Stimulated activated memory B cell treated with anti-CD40 and anti-IgM and Interleukin-4, amounts not matched to agents 10 μg/mL and 1 μg/mL and 100 μg/mL, for 72 hours (primary cell): ENCODE results near the gene PDE4D.
A peak's percentile ranks its signal among the peaks of the same experiment; 100 is the strongest.
"Not testable (repeated sequence)": the region's sequence is repeated elsewhere in the genome, so short reads cannot be mapped to it uniquely, and the experiment has no call there.

Experiments
- ATAC-seq: fragments of 150-1000 bp; cut with Tn5 transposase; 2 replicates; pipeline ENCODE4 v1.10.0; 2021
- H3K27ac Mint-ChIP-seq: one replicate; pipeline ENCODE4 v1.8.0; 2022; ENCODE audit warnings: mild to moderate bottlenecking, mixed read lengths
- H3K27me3 Mint-ChIP-seq: one replicate; pipeline ENCODE4 v1.8.0; 2022; ENCODE audit warnings: mixed read lengths
- H3K36me3 Mint-ChIP-seq: one replicate; pipeline ENCODE4 v1.8.0; 2022; ENCODE audit warnings: mixed read lengths
- H3K4me1 Mint-ChIP-seq: one replicate; pipeline ENCODE4 v1.8.0; 2022; ENCODE audit warnings: mixed read lengths
- H3K4me3 Mint-ChIP-seq: one replicate; pipeline ENCODE4 v1.8.0; 2022; ENCODE audit warnings: mild to moderate bottlenecking, moderate library complexity, mixed read lengths
- H3K9me3 Mint-ChIP-seq: one replicate; pipeline ENCODE4 v1.8.0; 2022; ENCODE audit warnings: mixed read lengths

Gene PDE4D

DNA sequence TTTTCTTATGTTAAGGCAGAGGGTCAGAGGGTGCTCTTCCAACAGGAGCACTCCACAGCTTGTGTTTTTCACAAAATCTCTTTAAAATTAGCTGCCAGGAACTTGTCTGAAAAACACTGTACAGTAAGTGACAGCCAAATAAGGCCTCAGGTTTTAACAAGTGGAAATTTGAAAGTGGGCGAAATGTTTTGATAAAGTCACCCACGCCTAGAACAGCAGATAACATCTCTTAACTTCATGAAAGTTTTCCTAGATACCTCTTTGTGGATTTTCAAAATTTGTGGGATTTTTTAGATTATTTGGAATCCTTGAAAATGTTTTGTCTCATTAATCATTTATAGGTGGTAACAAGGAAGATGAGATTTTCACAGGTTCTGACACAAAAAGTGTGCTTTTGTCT, 121.3 kb downstream of the PDE4D start:
- H3K27ac Mint-ChIP-seq, result no peak overlapping the region
- H3K4me3 Mint-ChIP-seq, result no peak overlapping the region
- H3K36me3 Mint-ChIP-seq, result no peaks in the 10 kb centered on the region
- no peak for ATAC-seq
- H3K9me3 Mint-ChIP-seq, result no peaks in the 10 kb centered on the region
- H3K27me3 Mint-ChIP-seq, result peaks cover 15% of the 10 kb centered on the region
- H3K4me1 Mint-ChIP-seq, result peaks cover 28% of the 10 kb centered on the region

DNA sequence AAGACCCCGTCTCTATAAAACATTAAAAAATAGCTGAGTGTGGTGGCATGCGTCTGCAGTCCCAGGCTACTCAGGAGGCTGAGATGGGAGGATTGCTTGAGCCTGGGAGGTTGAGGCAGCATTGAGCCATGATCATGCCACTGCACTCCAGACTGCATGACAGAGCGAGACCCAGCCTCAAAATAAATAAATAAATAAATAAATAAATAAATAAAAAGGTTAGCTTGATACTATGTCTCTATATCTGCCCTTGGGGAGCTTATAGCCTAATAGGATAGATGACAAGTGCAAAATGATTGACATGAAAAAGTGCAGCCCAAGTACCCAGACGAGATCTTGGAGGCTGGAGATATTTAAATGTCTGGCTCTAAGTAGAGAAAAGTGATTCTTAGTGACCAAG, 122.6 kb downstream of the PDE4D start:
- ATAC-seq, result no peak
- H3K27me3 Mint-ChIP-seq, result peaks cover 15% of the 10 kb centered on the region

DNA sequence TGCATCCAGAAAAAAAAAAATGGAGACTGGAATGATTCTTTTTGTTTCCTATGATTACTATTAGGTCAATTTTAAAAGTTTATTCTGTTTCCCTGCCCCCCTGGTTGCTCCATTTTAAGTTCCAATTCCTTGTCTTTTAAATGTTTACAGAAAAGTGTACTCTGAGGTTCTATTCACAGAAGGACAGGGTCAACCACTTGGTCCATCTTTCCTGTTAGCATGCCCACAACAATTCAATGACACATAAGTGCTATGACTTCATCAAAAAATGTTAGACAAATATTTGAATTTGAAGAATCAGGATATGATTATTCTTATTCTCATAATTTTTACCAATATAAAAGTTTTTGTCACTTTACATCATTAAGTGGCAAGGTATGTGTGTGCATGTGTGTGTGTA, 123.7 kb downstream of the PDE4D start:
- no peak for ATAC-seq
- no peaks in the 10 kb centered on the region for H3K36me3 Mint-ChIP-seq
- H3K27me3 Mint-ChIP-seq, result peaks cover 15% of the 10 kb centered on the region
- no peaks in the 10 kb centered on the region for H3K9me3 Mint-ChIP-seq
- H3K27ac Mint-ChIP-seq, result no peak overlapping the region
- peaks cover 34% of the 10 kb centered on the region for H3K4me1 Mint-ChIP-seq
- H3K4me3 Mint-ChIP-seq, result no peak overlapping the region

More for the DNA sequence above, 122.6 kb downstream of the PDE4D start:
- Mint-ChIP-seq H3K27ac (no peak overlapping the region), H3K4me1 (peaks cover 28% of the 10 kb centered on the region), H3K4me3 (no peak overlapping the region), H3K9me3 (no peaks in the 10 kb centered on the region), H3K36me3 (no peaks in the 10 kb centered on the region)

DNA sequence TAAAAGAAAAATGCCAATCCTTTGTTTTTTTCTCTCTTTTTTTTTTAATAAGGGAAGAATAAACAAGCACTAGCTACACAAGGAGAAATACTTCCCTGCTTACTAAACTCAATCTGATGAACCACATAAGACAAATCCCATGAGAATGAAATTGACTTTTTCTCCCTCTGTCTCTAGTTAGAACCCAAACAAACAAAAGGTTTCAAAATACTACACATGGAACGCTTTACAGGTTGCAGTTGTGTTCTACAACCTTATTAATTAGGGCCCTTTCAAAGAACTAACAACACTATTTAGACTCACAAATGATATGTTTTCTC, 124.5 kb downstream of the PDE4D start:
- no peak for ATAC-seq
- H3K4me1 Mint-ChIP-seq, result peaks cover 43% of the 10 kb centered on the region
- no peaks in the 10 kb centered on the region for H3K36me3 Mint-ChIP-seq
- peak overlapping the region; percentile 86 for H3K4me3 Mint-ChIP-seq
- H3K27ac Mint-ChIP-seq, result peak overlapping the region; percentile 89
- peaks cover 15% of the 10 kb centered on the region for H3K27me3 Mint-ChIP-seq
- H3K9me3 Mint-ChIP-seq, result no peaks in the 10 kb centered on the region

DNA sequence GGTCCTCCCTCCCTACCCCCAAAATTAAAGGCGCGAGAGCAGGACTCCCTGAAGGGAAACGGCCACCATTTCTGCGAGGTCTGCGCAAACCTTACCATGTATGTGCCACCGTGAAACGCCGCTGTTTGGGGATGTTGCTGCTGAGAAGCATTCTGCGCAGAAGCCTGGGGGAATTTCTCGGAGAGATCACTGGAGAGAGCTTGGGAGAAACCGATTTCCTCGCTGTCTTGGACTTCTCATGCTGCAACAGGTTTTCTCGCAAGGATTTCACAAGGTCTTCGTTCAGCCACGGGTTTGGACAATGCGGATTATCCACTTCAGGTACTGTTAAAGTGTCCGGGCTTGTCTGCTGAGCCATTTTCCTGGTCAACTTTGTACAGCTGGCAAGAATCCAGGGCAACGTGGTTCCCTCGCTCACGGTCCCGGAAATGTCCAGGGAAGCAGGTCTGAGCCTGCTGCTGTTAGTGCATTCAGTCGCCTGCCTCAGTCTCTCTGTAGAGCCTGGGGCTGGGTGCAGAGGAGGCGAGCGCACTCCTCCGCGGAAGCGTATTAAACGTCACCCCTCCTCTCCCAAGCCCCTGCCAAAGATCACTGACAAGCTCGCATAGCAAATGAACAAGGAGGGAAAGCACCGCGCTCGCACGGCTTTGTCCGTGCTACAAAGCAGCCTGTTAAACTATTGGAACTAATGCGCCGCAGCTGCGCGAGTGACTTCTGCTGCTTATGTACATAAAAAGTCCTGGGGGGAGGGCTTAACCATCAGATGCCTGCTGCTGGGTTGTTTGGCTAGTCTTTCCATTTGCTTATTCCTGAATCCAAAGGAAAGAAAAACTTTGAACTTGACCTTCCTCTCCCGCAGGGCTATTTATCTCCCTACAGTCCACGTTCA, 125.1 kb downstream of the PDE4D start:
- peak; percentile 82 for ATAC-seq
- H3K36me3 Mint-ChIP-seq, result no peaks in the 10 kb centered on the region
- H3K4me3 Mint-ChIP-seq, result peak overlapping the region; percentile 86
- peaks cover 49% of the 10 kb centered on the region for H3K4me1 Mint-ChIP-seq
- H3K27ac Mint-ChIP-seq, result peak overlapping the region; percentile 89
- peaks cover 15% of the 10 kb centered on the region for H3K27me3 Mint-ChIP-seq
- H3K9me3 Mint-ChIP-seq, result no peaks in the 10 kb centered on the region

DNA sequence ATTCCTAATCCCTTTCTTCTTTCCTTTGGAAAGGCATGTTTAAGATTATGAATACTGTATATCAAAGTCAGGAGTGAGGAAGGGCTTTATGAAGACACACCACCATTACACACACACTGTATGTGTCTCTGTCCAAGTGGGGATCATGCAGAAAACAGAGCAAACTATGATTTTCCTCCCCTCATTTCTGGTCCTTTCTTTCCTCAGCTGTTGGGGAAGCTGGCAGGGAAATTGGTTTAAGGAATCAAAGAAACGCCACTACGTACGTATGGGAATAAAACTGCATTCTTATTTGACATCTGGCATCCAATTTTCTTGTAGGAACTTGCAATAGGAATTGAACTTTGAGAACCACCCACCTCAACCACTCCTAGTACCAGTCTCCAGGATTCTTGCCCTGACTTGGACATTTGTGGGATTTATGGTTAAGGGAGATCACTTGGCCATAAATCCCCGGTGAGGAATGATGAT, 125.8 kb downstream of the PDE4D start:
- Mint-ChIP-seq H3K36me3 (no peaks in the 10 kb centered on the region), H3K4me3 (peak overlapping the region; percentile 86), H3K4me1 (peaks cover 46% of the 10 kb centered on the region), H3K9me3 (no peaks in the 10 kb centered on the region), H3K27me3 (peaks cover 15% of the 10 kb centered on the region), H3K27ac (peak overlapping the region; percentile 89)
- ATAC-seq, result no peak

DNA sequence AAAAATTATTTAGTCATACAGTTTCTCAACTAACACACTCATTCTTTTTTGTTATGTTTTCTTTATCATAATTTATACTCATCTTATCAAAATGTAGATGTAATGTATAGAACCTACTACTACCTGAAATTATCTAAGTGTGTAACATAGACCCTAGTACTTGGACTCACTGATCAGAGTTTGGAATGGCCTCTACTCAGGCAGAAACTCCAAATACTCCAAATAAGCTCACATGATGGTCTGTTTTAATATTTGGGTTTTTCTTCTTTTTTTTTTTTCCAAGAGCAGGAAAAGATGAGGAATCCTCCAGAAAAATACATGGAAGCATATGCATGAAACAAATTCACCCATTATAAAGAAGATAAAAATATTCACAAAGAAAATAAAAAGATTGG, 126.3 kb downstream of the PDE4D start:
- Mint-ChIP-seq H3K9me3 (no peaks in the 10 kb centered on the region), H3K27ac (peak overlapping the region; percentile 89), H3K27me3 (peaks cover 15% of the 10 kb centered on the region), H3K4me3 (peak overlapping the region; percentile 86), H3K4me1 (peaks cover 43% of the 10 kb centered on the region), H3K36me3 (no peaks in the 10 kb centered on the region)
- ATAC-seq, result no peak

DNA sequence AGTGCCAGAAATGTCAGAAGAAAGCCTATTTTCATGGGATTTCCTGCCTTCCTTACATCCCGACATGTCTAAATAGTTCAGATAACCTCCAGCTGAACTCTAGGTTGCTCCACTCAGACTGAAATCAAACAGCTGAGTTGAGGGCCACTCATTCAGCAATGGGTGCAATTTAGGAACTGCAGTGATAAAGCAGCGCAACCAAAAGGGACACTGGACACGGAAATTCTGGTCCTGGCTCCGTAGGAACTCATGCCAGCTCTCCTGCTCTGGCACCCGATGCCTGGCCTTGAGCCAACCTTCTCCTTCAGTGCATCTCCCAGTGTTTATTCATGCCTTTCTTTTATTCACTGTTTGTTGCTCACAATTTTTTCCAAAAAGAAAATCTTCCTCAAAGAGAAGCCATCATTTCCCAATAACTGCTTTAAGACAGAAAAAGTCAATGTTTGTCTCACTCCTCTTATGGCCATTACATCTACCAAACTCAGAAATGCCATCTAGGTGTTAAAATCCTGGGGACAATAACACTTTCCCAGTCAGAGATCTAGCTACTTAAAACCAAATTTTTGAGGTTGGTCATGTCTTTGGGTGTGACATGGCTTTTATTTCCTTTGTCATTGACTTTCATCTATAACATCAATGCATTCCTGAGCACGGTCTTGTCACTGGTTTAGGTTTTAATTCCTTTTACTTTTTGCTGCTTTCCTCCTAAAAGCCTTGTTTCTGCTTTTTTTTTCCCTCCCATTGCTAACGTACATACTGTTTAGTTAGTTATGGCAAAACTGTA, 126.9 kb downstream of the PDE4D start:
- Mint-ChIP-seq H3K9me3 (no peaks in the 10 kb centered on the region), H3K27ac (peak overlapping the region; percentile 89), H3K27me3 (peaks cover 15% of the 10 kb centered on the region), H3K4me3 (peak overlapping the region; percentile 86), H3K36me3 (no peaks in the 10 kb centered on the region), H3K4me1 (peaks cover 43% of the 10 kb centered on the region)
- ATAC-seq, result no peak

DNA sequence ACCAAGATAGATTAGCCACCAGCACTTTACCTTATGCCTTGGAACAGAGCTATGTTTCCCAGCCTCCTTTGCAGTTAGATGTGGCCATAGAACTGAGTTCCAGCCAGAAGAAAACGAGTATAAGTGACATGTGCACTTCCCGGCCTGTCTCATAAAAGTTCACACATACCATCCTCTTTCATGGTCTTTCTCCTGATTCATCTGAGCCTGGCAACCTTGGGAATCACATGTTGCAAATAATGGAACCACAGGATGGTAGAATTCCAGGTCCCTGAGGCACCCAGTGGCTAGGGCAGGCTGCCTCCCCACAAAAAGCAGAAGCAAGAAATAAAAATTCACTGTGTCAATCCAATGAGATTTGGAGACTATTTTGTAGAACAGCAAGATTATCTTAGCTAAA, 128.1 kb downstream of the PDE4D start:
- peaks cover 36% of the 10 kb centered on the region for H3K4me1 Mint-ChIP-seq
- H3K9me3 Mint-ChIP-seq, result no peaks in the 10 kb centered on the region
- peak overlapping the region; percentile 72 for H3K4me3 Mint-ChIP-seq
- no peak for ATAC-seq
- H3K27me3 Mint-ChIP-seq, result peaks cover 15% of the 10 kb centered on the region
- H3K36me3 Mint-ChIP-seq, result no peaks in the 10 kb centered on the region
- peak overlapping the region; percentile 89 for H3K27ac Mint-ChIP-seq

DNA sequence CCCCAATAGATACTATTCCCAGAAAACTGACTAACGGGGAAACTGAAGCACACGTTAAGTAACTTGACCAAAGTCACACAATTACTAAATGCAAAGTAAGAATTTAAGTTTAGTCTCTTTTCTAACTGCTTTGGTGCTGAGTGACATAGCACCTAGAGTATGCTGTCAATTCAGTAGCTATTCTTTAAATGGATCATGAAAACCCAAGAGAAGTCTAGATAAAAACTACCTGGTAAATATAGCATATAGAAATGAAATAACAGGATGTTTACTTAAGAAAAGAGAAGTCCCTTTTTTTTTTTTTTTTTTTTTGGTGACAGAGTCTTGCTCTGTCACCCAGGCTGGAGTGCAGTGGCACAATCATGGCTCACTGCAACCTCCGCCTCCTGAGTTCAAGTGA, 129.2 kb downstream of the PDE4D start:
- ATAC-seq, result peak; percentile 74
- H3K36me3 Mint-ChIP-seq, result no peaks in the 10 kb centered on the region

DNA sequence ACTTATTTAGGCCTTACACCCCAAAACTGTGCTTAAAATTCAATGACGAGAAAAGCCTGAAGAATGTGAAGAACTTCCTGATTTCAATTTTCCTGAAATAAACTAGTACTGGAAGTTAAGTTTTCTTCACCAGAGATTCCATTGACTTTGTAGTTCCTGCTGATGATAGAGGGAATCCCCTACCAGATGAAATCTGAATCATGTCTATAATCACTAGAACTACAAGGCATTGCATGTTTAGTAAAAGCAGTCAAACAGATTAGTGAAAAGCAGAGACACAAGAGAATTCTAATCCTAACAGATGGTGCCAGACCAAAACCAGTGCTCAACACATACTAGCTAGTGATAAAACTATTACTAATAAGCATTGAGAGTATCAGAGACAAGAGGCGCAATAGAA, 130.0 kb downstream of the PDE4D start:
- no peaks in the 10 kb centered on the region for H3K9me3 Mint-ChIP-seq
- peak overlapping the region; percentile 89 for H3K27ac Mint-ChIP-seq
- ATAC-seq, result no peak
- H3K36me3 Mint-ChIP-seq, result no peaks in the 10 kb centered on the region
- H3K4me1 Mint-ChIP-seq, result peaks cover 34% of the 10 kb centered on the region
- H3K27me3 Mint-ChIP-seq, result peaks cover 9% of the 10 kb centered on the region
- H3K4me3 Mint-ChIP-seq, result peak overlapping the region; percentile 62

More for the DNA sequence above, 129.2 kb downstream of the PDE4D start:
- H3K27ac Mint-ChIP-seq, result peak overlapping the region; percentile 89
- H3K4me1 Mint-ChIP-seq, result peaks cover 41% of the 10 kb centered on the region
- peak overlapping the region; percentile 62 for H3K4me3 Mint-ChIP-seq
- no peaks in the 10 kb centered on the region for H3K9me3 Mint-ChIP-seq
- peaks cover 15% of the 10 kb centered on the region for H3K27me3 Mint-ChIP-seq

DNA sequence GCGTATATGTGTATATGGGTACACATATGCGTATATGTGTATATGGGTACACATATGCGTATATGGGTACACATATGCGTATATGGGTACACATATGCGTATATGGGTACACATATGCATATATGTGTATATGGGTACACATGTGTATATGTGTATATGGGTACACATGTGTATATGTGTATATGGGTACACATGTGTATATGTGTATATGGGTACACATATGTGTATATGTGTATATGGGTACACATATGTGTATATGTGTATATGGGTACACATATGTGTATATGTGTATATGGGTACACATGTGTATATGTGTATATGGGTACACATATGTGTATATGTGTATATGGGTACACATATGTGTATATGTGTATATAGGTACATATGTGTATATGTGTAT, 131.3 kb downstream of the PDE4D start:
- not testable (repeated sequence) for H3K27me3 Mint-ChIP-seq, H3K4me3 Mint-ChIP-seq, ATAC-seq, H3K9me3 Mint-ChIP-seq, H3K36me3 Mint-ChIP-seq, H3K27ac Mint-ChIP-seq
- peaks cover 27% of the 10 kb centered on the region for H3K4me1 Mint-ChIP-seq

DNA sequence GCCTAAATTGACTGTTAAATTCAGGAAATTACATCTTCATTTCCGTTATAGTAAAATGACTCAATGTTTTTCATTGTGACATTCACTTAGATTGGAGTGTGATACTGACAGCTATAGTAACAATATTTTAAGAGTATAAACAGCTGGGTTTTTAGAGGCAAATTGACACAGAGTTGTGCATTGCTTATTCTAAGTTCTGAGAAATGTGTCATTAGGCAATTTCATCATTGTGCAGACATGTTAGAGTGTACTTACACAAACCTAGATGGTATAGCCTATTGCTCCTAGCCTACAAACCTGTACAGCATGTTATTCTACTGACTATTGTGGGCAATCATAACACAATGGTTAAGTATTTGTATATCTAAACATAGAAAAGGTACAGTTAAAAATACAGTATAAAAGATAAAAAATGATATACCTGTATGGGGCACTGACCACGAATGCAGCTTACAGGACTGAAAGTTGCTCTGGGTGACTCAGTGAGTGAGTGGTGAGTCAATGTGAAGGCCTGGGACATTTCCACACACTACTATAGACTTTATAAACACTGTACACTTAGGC, 132.7 kb downstream of the PDE4D start:
- H3K27ac Mint-ChIP-seq, result no peak overlapping the region
- no peaks in the 10 kb centered on the region for H3K27me3 Mint-ChIP-seq
- H3K9me3 Mint-ChIP-seq, result no peaks in the 10 kb centered on the region
- no peak for ATAC-seq
- H3K36me3 Mint-ChIP-seq, result no peaks in the 10 kb centered on the region
- peaks cover 27% of the 10 kb centered on the region for H3K4me1 Mint-ChIP-seq
- H3K4me3 Mint-ChIP-seq, result no peak overlapping the region

DNA sequence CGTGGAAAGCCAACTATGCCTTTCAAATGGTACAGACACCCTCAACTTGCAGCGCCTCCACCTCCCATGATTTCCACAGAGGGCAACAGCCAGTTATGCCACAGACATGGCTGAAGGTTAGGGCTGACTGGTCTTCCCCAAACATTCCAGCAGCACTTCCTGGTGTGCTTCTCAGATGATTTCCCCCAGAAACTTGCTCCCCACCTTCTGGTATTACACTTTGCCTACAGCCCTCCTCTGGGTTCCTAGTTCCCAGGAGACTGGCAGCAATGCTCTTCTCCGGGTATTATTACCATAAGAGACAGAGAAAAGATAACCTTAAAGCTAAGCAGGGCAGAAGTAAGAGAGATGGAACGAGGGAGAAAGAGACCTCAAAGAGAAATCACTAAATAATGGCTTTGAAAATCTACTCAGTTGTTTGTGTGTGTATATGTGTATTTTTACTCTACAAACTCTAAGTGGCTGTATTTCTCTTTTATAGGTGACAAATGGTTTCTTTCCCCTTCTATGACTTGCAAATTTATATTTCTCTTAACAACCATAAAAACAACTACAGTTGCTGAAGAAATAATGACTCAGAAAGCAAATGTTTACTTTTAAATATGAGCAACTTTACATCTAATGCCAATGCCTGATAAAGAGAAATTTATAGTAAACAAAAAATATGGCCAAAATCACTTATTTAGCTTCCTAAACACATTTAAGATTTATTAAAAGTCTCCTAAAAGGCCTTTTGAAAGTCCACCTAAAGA, 133.8 kb downstream of the PDE4D start:
- H3K27ac Mint-ChIP-seq, result no peak overlapping the region
- no peaks in the 10 kb centered on the region for H3K9me3 Mint-ChIP-seq
- H3K4me1 Mint-ChIP-seq, result peaks cover 20% of the 10 kb centered on the region
- no peaks in the 10 kb centered on the region for H3K36me3 Mint-ChIP-seq
- ATAC-seq, result no peak
- no peaks in the 10 kb centered on the region for H3K27me3 Mint-ChIP-seq
- H3K4me3 Mint-ChIP-seq, result no peak overlapping the region

DNA sequence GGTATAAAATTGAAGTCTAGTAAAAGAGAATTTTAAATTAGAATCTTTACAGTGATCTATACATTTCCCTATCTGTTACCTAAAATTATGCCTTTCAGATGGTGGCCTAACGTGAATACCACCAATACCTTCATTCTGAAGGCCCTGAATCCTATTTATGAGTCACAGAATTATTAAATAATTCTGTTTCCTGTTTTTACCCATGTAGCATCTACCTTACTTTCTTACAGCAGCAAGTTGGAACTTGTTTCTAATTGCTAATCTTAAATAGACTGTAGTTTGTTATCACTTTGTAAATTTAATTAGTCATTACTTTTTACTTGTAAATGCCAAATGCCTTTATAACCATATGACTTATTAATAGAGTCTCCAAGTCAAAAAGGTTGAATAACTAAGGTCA, 135.0 kb downstream of the PDE4D start:
- H3K4me1 Mint-ChIP-seq, result peaks cover 9% of the 10 kb centered on the region
- no peaks in the 10 kb centered on the region for H3K9me3 Mint-ChIP-seq
- no peak overlapping the region for H3K27ac Mint-ChIP-seq
- no peaks in the 10 kb centered on the region for H3K27me3 Mint-ChIP-seq
- H3K36me3 Mint-ChIP-seq, result no peaks in the 10 kb centered on the region
- ATAC-seq, result no peak
- no peak overlapping the region for H3K4me3 Mint-ChIP-seq
